Uterus (tissue), 2 donors: ENCODE results near the gene CDKAL1.

Experiments used
- CTCF ChIP-seq, 4 experiments: fragments of 200-600 bp in 2 of 4; fragments of 450-650 bp in 2 of 4; sonication (generic) in 2 of 4; IDR thresholded peaks; one replicate each; pipeline ENCODE4 v1.5.1; 2016 to 2019; ENCODE audit warnings: antibody characterized with exemption in 4 of 4, mild to moderate bottlenecking in 2 of 4, moderate library complexity in 1 of 4
- POLR2A ChIP-seq, 2 donors: fragments of 450-650 bp; IDR thresholded peaks; one replicate each; pipeline ENCODE4 v1.6.1; 2016; ENCODE audit warnings: antibody characterized with exemption in 2 of 2, mild to moderate bottlenecking in 1 of 2, moderate library complexity in 1 of 2

DNA sequence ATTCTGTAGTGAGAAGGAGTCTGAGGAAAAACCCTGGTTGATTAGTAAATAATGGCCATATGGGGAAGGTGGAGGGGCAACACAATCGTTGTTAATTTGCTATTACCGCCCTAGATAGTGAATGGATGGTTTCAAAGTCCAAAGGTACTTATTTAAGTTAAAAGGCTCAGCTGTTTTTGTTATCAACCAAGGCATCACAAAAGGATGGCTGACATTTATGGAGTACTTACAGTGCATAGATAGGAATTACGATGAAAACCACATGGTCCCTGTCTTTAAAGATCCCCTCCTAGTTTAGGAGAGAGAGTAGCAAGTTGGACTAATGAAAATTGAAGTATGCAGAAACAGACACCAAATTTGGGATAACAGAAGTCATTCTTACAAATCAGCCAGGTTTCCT, 319.6 kb downstream of the CDKAL1 start:
- TF ChIP-seq CTCF (IDR thresholded peaks at IDR 0.05) (no peak), POLR2A (IDR thresholded peaks at IDR 0.05) (no peak)
